HG03139 (cell line): ENCODE measurements around the gene ZKSCAN1.
"Not testable (repeated sequence)": the region's sequence is repeated elsewhere in the genome, so short reads cannot be mapped to it uniquely, and the experiment has no call there.

Source experiments
- ATAC-seq: cut with Tn5 transposase; IDR thresholded peaks from one replicate; pipeline ENCODE4 v1.9.1; 2021; ENCODE audit not compliant: unreplicated experiment

ZKSCAN1 gene

DNA sequence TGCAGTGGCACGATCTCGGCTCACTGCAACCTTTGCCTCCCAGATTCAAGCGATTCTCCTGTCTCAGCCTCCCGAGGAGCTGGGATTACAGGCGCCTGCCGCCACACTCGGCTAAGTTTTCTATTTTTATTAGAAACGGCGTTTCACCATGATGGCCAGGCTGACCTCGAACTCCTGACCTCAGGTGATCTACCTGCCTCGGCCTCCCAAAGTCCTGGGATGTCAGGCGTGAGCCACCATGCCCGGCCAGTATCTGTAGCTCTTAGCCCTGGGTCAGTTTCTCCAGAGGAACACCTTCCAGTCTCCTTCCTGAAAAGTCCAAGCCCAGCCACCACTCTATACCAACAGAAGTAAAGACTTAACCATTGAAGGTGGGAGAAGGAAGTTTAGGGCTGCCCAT is 15.2 kb upstream of the ZKSCAN1 start:
- no peak for ATAC-seq

GRCh38 chr7:100003711-100004661 is 11.4 kb upstream of the ZKSCAN1 start:
- ATAC-seq: no peak

- ATAC-seq: no peak
These were observed 7.5 kb upstream of the ZKSCAN1 start for GRCh38 chr7:100007887-100008286.

DNA sequence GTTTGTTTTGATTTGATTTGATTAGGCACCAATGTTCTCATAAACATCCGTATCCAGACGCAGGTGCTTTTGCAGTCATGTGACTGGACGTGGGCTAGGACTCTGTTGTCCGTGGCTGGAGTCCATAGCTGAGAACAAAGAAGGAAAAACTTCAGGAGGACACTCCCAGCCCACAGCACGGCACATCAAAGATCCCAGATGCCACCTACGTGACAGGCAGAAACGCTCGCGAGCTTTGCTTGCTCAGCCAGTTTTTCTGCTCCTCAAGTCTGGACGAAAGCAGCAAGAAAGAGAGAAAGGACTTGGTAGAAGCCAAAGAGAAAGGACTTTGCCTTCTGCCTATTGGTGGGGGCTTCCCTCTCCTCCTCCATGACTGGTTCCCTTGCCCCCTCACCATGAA is 6.9 kb upstream of the ZKSCAN1 start:
- ATAC-seq: no peak

- not testable (repeated sequence) for ATAC-seq
These were observed 5.4 kb upstream of the ZKSCAN1 start for GRCh38 chr7:100009952-100010351.

- ATAC-seq: no peak
These were observed 4.5 kb upstream of the ZKSCAN1 start for GRCh38 chr7:100010901-100011300.

DNA sequence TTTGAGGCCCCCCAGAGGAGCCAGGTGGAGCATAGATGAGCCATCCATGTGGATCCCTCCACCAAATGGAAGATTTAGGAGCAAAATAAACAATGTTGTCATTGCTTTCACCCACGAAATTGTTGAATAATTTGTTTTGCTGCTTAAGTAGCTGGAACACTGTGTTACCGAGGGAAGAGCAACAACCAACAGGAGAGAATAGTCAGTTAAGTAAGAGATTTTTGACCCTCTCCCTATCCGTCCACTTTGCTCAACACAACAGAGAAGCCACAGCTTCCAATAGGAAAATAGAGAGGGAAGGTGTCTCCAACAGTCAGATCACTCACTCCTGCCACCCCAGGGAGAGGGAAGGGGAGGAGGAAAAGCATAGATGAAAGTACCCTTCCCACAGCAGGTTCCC is 3.9 kb upstream of the ZKSCAN1 start:
- ATAC-seq: no peak

DNA sequence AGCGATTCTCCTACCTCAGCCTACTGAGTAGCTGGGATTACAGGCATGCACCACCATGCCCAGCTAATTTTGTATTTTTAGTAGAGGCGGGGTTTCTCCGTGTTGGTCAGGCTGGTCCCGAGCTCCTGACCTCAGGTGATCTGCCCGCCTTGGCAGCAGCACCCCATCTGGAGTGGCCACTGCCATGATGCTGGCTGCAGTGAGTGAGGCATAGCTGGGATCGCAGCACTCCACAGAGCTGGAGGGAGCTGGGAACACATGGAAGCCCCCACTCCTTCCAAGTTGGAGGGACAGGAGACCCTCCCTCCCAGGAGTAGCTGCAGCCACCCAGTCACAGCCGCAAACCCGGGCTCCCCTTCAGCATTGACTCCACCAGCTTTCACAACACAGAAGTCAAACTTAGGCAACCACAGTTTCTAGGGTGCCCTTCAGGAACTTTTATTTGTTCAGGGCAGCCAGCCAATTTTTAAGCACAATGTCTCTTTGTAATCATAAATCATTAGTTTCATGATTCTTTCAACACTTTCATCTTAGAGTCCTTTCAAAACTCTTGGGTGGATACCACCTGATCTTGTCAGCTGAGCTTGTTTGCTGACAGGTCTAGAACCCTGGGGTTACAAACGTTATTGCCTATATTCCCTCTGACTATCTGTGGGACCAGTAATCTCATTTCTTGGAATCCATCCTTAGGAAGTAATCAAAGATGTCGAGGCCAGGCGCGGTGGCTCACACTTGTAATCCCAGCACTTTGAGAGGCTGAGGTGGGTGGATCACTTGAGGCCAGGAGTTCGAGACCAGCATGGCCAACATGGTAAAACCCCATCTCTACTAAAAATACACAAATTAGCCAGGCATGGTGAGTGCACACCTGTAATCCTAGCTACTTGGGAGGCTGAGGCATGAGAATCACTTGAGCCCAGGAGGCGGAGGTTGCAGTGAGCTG is 2.7 kb upstream of the ZKSCAN1 start:
- not testable (repeated sequence) for ATAC-seq

GRCh38 chr7:100013328-100013676 is 2.1 kb upstream of the ZKSCAN1 start:
- no peak for ATAC-seq

DNA sequence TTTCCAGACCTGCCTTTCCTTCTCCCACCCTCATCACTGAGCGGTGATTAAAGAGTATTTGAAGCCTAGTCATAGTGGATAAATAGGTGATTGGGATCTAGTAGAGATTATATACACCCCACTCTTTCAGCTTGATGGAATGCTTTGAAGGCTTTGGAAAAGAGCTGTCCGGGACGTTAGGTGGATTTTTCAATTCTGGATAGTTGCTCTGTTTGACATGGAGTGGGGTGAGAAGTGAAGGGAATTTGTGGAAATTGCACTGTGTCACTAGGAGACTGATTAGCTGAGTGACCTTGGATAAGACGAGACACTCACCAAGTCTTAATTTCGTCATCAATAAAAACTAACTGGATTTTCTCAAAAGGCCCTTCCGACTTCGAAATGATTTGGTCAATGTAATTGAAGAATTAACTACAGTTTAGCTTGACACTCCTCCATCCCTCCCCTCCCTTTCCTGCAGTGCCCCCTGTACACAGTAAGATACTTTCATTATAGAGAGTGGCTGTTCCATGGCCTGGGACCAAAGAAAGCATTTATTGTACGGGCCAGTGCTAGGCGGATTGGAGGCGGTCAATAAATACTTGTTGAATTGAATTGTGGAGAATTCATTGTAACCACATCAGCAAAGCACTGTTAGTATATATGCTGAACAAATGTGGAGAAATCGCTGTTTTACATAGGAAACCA is 962 bp downstream of the ZKSCAN1 start:
- no peak for ATAC-seq

- ATAC-seq: no peak
These were observed 1.9 kb downstream of the ZKSCAN1 start for GRCh38 chr7:100017300-100017699.

DNA sequence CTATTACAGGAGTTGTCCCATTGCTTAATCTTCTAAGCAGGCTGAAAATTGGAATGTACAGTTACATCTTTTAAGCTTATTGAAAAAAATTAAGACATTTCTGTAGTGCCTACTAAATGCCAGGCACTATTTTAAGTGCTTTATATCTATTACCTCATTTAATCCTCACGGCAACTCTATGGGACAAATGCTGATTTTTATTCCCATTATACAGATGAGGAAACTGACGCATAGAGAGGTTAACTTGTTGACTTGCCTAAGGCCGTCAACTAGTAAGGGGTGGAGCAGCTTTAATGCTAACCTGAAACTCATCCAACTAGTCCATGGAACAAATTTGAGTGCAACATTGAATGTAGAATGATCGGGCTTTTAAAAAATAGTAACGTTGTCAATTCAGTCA is 2.5 kb downstream of the ZKSCAN1 start:
- no peak for ATAC-seq

- ATAC-seq: no peak
These were observed 4.5 kb downstream of the ZKSCAN1 start for GRCh38 chr7:100019908-100020307.

DNA sequence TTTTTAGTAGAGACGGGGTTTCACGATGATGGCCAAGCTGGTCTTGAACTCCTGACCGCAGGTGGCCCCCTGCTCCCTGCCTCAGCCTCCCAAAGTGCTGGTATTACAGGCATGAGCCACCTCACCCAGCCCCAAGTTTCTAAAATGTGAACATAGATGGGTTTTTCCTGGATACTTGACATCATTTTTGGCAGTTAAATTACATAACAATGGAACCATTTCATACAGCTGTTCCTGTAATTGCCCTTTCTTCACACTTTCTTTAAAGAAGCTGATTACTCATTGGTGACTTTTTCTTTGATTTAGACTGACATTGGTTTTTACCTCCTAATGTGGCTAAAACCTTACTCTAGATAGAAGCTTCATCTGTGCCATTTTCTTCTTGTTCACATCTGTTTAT is 5.9 kb downstream of the ZKSCAN1 start:
- ATAC-seq: no peak

- no peak for ATAC-seq
These were observed 7.2 kb downstream of the ZKSCAN1 start for GRCh38 chr7:100022621-100023020.

DNA sequence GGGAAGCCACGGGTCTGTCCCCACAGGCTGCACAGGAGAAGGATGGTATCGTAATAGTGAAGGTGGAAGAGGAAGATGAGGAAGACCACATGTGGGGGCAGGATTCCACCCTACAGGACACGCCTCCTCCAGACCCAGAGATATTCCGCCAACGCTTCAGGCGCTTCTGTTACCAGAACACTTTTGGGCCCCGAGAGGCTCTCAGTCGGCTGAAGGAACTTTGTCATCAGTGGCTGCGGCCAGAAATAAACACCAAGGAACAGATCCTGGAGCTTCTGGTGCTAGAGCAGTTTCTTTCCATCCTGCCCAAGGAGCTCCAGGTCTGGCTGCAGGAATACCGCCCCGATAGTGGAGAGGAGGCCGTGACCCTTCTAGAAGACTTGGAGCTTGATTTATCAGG is 8.1 kb downstream of the ZKSCAN1 start:
- no peak for ATAC-seq

DNA sequence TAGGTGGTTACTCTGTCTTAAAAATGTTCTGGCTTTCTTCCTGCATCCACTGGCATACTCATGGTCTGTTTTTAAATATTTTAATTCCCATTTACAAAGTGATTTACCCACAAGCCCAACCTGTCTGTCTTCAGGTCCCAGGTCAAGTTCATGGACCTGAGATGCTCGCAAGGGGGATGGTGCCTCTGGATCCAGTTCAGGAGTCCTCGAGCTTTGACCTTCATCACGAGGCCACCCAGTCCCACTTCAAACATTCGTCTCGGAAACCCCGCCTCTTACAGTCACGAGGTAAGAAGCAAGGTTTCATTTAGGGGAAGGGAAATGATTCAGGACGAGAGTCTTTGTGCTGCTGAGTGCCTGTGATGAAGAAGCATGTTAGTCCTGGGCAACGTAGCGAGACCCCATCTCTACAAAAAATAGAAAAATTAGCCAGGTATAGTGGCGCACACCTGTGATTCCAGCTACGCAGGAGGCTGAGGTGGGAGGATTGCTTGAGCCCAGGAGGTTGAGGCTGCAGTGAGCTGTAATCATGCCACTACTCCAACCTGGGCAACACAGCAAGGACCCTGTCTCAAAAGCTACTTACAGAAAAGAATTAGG is 8.7 kb downstream of the ZKSCAN1 start:
- no peak for ATAC-seq

GRCh38 chr7:100027197-100027596 is 11.8 kb downstream of the ZKSCAN1 start:
- ATAC-seq: no peak

- ATAC-seq: no peak
These were observed 14.2 kb downstream of the ZKSCAN1 start for GRCh38 chr7:100029596-100029995.

DNA sequence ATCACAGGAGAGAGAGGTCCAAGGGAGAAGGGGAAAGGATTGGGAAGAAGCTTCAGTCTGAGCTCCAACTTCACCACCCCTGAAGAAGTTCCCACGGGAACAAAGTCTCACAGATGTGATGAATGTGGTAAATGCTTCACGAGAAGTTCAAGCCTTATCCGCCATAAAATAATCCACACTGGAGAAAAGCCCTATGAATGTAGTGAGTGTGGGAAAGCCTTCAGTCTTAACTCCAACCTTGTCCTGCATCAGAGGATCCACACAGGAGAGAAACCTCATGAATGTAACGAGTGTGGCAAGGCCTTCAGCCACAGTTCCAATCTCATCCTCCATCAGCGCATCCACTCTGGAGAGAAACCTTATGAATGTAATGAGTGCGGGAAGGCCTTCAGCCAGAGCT is 18.1 kb downstream of the ZKSCAN1 start:
- no peak for ATAC-seq
